Fibroblast of villous mesenchyme (primary cell): ENCODE measurements around the gene ACMSD. TPM values are rescaled to one million over a fixed set of nuclear protein-coding genes. Genes with fewer than 3 reads are reported as not detected.

Source experiments
- DNase-seq: peaks from one replicate; pipeline ENCODE4 v3.0.0-alpha.2; 2010; ENCODE audit warnings: low read depth
- H3K4me3 ChIP-seq: 2 replicates; pipeline ENCODE4 v1.5.1; 2011; ENCODE audit warnings: low read depth, mild to moderate bottlenecking, low read length
- CTCF ChIP-seq: IDR thresholded peaks from 2 replicates; pipeline ENCODE4 v1.5.1; 2012; ENCODE audit warnings: low read depth, mild to moderate bottlenecking, low read length; ENCODE audit not compliant: insufficient read depth
- total RNA-seq: library from RNA; depleted of rRNA; stranded (reverse); fragments of >200 nt; gene quantifications from 2 replicates; pipeline ENCODE4 v1.2.3, GENCODE V29; 2012

ACMSD gene
- total RNA-seq = not detected in 2 replicates

DNA sequence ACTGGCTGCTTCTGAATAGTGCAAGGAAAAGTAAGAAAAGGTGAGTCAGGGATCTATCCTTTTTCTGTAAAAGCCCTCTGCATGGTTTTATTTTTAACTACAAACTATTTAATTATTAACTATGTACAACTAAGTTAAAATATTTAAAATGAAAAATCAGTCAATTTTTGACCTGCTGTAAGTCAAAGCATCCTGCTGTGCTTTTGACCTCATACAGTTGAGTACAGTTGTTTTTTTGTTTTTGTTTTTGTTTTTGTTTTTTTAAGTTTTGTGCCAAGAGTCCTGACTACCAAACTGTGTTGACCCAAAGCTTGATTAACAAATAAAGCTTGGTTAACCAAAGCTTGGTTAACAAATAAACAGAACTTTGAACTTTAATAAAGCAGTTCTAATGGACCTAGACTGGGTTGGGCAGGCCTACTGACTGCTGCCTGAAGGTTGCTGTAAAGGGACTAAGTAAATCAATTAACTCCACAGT, at the start of gene ACMSD:
Gene ACMSD (plus strand): TSS at position 474 of the 478 bp plus-strand sequence. CDS start 67 bp downstream, outside the sequence.
- no peak within 1 kb of the TSS for H3K4me3 ChIP-seq
- no peak for TF ChIP-seq CTCF
- no peak for DNase-seq

DNA sequence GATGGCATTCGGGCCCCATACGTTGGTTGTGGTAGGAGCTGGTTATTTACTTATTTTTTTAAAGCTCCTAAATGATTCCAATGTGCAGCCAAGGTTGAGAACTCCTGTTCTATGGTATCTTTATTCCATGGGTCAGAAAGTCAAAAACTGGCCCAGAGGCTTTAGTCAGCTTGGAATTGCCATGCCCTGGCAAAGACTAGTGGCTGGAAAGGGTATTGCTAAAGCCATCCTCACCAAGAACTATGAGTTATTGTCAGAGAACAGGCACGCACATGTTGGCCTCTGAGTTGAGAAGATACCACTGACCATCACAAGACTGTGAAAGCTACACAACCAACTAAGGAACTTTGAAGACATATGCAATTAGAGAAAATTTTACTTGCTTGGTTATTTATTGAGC, 47.9 kb upstream of the ACMSD start:
- no peak for TF ChIP-seq CTCF
- H3K4me3 ChIP-seq = no peak overlapping the region
- no peak for DNase-seq

GRCh38 chr2:134791616-134792015, 46.8 kb upstream of the ACMSD start:
- DNase-seq = no peak
- H3K4me3 ChIP-seq = no peak overlapping the region
- TF ChIP-seq CTCF = no peak

DNA sequence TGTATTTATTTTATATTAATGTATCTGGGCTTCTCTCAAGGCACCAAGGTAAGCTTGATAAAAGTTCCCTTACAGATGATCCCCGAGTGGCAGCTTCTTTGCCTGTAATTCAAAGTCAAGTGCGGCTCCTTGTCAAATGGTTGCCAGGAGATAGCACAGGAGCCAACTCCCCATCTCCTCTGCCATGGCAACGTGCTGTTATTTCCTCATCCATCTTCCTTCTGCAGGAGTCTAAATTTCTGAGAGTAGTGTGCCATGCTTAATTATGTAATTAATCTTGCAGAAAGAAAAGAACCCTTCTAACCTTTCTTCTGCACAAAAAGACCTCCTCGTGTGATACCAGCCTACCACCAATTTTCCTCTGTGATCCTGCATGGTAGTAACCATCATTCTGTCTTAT, 46.2 kb upstream of the ACMSD start:
- H3K4me3 ChIP-seq = no peak overlapping the region
- no peak for DNase-seq
- no peak for TF ChIP-seq CTCF

- TF ChIP-seq CTCF = no peak
- no peak for DNase-seq
- H3K4me3 ChIP-seq = no peak overlapping the region
Measured at GRCh38 chr2:134795765-134796164, 42.7 kb upstream of the ACMSD start.

DNA sequence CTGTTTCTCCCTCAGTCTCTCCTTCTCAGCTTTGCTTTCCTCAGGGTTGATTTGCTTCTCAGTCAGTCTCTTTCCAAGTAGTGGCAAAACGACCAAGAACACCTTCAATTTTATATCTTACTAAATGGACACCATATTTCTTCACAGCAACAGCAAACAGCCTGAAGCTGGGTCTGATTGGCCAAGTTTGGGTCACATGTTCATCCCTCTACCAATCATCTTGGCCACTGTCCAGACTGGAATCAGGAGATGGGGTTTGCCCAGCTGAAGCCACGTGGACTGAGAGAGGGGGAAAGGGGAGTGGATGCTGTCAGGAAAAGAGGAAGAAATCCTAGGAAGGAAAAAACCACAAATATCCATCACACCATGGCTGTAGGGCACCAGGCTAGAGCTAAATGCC, 42.0 kb upstream of the ACMSD start:
- H3K4me3 ChIP-seq = no peak overlapping the region
- no peak for DNase-seq
- TF ChIP-seq CTCF = no peak

DNA sequence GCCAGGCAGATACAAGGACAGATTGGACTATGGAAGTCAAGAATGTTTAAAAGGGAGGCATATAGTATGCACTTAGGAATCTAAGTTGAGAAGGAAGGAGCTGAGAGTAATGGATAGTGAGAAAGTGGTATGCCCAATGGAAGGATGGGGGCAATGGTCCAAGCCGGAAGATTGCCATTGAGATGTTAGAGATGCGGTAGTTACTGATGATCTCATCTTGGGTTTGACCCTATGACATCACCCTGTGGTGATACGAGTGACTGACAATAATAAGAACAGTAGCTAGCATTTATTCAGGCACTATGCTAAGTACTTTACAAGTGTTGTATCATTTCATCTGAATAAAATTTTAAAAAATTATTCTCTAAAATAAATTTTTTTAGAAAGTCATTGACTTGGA, 38.5 kb upstream of the ACMSD start:
- H3K4me3 ChIP-seq = no peak overlapping the region
- DNase-seq = no peak
- TF ChIP-seq CTCF = no peak
